Fibroblast of the conjunctiva (primary cell): ENCODE results near the gene MED12L.

ENCODE experiments used
- DNase-seq: peaks from one replicate; pipeline ENCODE4 v3.0.0-alpha.2; 2010; ENCODE audit warnings: low read depth

The MED12L gene

DNA sequence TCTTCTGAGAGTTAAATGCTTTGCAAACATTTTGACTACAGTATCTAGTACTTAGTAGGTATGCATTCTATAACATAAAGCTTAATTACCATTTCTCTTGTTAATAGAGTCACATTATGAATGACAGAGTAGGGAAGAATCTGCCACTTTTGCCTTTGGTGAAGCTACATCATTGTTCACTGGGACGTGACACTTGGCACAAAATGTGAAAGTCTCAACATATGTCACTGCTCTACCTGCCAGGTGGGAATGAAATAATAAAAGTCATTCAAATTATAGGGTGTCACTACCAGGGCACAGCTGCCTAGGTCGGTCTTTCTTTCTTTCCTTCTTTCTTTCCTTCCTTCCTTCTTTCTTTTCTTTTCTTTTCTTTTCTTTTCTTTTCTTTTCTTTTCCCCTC, 213.5 kb downstream of the MED12L start:
- no peak for DNase-seq

DNA sequence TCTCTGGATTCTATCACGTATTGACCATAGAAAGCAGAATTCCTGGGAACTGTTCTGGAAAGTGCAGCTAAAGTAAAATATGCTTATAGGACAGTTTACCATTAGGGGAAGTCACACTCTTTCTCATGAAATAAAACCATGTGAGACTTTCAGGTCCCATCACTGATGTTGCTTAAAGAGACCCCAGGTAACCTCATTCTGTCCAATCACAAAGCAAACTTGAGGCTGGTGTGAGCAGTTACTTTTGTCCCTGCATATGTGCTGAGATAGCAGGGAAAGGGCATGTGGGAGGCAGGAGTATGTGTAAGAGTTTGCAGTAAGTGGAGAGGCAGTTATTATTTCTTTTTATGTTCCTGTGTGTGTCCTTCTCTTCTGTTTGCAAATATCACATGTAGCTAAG, 215.1 kb downstream of the MED12L start:
- DNase-seq = no peak

DNA sequence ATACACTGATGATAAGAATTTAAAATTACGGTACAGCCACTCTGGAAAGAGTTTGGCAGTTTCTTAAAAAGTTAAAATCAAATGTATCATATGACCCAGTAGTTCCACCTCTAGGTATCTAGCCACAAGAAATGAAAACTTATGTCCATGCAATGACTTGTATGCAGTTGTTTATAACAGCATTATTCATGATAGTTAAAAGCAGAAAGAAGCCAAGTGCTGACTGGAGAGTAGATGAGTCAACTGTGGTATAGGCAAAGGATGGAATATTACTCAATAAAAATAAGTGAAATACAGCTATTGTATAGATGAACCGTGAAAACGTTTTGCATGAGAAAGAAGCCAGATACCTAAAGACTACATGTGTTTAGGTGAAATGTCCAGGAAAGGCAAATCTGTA, 216.3 kb downstream of the MED12L start:
- DNase-seq = peak; percentile 65

DNA sequence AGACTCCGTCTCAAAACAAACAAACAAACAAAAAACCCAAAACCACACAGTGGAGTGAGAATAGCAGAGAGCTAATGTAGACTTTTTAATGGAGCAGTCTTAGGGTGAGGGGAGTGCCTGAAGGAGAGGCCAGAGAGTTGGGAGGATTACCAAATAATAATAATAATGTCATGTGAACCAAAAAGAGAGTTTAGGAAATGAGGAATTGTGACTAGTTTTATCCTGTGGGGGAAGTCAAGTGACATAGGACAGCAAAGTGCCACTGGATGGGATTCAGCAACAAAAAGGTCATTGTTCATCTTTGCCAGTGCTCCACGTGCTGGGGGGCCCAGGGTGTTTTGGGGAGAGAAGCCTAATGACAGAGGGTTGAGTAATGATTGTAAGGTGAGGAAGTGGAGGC, 218.3 kb downstream of the MED12L start:
- DNase-seq = no peak

DNA sequence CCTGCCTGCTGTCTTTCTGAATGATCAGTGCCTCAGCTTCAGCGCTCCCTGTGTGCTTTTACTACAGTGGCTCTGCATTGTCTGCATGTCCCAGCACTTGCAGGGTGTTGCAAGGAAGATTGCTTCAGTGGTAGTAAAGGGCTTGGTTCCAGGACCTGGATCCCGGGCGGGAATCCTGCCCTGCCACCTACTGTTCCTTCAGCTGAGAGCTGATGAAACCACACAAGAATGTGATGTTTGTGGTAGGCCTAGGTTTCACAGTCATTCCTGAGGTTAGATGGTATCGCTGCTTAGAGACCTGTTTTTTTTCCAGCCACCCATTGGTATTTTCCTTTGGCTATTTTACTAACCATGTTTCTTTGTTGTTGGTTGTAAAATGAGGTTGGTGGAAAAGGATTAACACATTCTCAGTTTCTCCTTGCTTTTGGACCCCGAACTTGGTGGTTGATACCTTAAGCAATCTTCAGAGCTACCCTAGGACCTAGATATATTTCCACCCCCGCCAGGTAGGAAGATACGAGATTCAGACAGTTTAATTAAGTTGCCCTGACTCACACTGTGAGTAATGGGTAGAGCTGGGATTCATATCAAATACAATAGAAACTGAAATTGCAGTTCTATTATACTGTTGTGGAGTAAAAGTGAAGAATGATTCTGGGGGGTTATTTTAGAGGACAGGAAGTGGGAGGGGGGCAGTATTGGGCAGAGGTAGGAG, 219.8 kb downstream of the MED12L start:
- DNase-seq = peak; percentile 93

DNA sequence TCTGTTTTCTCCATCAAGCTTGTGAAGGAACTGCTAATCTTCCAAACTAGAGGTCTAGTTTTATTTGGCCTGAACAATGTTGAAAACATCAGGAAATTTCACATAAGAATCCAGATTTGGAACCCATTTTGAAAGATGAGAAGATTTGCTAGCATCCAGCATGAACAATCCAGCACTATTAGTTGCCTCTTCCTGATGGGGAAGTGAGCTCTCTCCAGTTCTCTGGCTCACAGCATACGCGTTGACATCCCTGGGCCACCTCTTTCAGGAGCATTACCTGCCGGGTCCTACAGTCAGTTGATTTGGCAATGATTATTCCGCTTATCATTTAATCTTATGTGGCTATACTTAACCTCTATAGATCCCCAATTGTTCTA, 220.3 kb downstream of the MED12L start:
- no peak for DNase-seq

DNA sequence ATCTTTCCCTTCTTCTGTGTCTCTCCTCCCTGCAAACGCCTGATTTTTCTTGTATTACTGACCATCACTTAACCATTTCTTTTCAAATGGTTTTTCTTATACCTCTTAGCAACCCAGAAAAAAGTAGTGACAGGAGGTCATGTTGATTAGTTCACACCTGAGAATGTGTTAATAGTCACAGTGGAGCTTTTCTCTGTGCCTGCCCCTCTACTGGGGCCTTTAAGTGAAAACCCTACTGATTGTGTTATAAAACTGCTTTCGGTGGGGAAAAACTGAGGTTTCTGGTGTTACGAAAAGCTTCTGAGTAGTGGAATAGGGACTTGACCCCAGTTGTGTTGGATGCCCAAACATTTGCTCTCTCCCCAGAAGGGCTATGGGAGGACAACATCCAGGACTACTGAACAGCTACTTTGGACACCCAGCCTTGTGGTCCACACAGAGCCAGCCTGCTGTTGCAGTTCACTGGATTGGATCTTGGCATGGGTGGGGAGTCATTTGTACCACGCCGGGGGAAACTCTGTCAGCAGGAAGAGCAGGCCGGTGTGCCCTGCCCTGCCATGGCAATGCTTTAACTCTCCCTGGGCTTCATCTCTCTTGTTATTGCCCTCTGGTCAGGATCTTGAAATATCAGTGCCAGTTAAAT, 220.8 kb downstream of the MED12L start:
- no peak for DNase-seq

DNA sequence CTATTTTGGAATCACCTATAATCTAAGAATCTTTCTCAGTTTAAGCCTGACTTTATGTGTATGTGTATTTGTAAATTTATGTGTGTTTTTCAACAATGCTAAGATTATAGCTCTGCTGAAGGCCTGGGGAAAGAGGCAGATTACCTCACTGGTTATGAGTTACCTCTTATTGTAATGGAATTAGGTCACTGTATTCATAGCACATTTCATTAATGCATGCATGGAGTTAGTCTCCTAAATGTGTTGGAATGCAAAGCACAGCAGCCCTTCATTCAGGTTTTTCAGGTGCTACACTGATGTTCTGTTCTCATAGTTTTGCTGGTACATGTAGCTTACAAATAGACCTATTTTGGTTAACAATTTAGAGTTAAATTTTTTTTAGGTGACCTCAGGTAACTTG, 221.7 kb downstream of the MED12L start:
- DNase-seq = no peak

DNA sequence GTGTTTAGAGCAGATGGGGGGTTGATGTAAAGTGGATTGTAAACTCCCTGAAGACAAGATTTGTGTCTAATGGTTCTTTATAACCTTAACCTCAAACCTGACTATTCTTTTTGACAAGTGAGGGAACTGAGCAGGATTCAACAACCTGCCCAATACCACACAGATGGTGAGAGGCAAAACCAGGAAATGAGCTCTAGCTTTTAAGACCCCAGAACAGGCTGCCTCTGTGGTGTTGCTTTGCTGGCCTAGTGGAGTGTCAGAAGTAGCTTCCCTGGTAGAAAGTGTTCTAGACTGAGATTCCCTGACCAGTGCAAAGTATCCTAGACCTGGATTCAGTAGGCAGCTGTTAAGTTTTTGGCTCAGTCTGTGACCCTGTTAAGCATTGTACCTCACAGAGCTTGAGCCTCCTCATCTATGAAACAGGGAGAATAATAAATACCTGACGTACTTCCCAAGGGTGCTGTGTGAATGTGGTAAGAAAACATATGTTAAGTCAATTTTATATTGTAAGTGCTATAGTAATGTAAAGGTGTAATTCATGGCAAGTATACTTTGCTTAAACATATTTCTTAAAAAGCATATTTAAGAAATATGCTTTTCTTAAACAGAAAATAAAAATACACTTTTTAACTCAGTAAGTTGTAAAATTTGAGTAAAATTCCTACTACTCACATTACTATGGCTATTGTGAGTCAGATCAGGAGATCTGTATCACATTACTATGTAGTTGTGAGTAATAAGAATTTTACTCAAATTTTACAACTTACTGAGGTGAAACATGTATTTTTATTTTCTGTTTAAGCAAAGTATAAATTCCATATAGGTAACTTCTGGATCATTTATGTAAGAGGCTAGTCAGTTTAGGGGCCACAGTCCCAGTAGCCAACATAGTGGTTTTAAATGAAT, 222.4 kb downstream of the MED12L start:
- DNase-seq = no peak

DNA sequence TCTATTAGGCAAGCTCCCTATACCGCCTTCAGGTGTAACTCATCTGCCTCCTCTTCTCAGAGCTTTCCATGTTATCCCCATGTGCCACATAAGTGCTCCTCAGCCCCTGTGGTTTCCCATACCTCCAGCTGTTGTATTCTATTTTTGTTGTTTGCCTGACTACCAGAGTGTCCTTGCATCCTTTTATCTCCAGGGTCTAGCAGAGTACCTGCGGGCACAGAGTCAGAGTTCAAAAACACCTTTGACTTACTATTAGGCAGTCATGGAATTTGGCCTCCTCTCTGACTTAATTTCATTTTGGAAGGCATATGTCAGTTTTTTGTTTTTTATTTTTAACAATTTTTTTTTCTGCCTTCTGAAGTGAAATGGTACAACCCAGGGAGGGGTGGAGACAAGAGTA, 224.1 kb downstream of the MED12L start:
- DNase-seq = no peak

DNA sequence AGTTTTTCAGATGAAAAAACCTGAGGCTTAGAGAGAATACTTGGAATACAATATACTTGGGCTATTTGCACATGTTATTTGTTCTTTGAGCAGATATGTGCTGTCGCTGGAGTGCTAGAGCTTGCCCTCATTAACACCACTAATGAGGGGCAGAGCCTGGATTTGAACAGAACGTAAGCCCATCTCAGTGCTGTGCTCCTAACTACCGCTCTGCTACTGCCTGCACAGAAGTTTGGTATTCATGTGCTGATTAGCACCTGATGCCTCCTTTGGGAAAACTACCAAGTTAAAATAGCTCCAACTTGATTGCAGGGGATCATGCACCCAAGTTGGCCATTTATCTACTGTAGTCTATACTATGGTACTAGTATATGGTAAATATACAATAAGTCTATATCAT, 227.5 kb downstream of the MED12L start:
- no peak for DNase-seq

DNA sequence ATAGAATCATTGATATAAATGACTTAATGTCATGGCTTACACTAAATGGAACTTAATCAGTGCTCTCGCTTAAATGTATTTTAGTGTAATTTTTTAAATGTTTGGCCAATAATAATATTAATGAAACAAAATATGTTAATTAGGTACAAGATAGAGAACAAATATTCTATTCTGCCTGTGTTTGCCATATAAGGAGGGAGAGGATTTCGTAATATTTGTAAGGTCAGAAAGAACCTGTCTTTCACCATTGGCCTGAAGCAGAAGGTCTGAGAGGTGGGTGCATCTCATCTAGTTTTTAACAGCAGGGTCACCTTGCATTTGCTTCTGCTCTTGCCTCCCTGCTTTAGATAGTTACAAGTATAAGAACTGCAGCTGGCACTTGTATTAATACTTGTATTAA, 228.7 kb downstream of the MED12L start:
- no peak for DNase-seq

DNA sequence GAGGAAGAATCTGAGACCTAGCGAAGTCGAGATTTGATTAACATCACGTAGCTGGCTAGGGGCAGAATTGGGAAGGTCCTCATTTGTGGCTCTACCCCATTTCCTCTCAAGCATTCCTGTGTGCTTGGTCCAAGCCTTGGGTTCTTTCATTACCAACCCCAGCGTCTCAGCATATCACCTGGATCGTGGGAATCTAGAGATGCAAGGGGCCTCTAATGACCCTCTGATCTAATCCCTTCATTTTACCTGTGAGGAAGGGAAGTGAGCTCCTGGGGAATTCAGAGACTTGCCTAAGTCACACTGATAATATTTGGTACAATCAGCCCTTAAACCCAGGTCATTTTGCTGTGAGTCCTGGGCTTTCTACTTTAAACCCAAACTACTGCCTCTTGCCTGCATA, 229.1 kb downstream of the MED12L start:
- DNase-seq = no peak

DNA sequence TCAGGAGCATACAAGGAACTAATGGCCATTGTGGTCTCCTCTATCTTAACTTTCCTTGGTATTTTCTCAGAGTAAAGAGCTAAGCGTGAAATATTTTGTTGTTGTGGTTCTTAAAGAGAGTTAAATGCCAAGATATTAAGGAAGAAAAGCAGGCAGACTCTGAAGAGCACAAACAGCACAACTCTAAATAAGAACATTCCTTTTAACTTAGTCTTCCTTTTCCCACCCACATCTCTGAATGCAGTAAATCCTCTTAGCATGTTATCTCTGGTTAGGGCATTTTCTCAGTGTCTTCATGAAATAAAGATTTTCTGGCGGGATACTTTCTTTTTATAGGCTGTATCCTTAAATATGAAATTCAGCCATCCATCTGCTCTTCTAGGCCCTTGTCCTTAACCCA, 229.7 kb downstream of the MED12L start:
- DNase-seq = no peak

DNA sequence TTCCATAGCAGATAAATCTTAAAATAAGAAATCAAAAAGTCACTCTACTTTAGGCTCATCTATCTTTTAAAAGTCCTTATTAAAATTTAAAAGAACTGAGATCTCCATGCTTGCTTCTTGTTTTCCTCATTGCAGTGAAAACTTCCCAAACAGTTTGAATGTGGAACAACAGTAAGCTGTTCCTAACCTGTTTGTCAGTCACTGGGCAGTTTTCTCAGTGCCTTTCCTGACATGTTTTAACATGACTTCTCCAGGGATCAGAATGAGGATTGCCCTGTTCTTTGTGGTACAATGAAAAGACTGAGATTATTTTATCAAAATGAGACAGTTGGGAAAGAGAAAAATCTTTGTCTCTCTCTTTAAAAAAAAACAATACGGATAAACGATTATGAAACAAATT, 230.4 kb downstream of the MED12L start:
- no peak for DNase-seq

DNA sequence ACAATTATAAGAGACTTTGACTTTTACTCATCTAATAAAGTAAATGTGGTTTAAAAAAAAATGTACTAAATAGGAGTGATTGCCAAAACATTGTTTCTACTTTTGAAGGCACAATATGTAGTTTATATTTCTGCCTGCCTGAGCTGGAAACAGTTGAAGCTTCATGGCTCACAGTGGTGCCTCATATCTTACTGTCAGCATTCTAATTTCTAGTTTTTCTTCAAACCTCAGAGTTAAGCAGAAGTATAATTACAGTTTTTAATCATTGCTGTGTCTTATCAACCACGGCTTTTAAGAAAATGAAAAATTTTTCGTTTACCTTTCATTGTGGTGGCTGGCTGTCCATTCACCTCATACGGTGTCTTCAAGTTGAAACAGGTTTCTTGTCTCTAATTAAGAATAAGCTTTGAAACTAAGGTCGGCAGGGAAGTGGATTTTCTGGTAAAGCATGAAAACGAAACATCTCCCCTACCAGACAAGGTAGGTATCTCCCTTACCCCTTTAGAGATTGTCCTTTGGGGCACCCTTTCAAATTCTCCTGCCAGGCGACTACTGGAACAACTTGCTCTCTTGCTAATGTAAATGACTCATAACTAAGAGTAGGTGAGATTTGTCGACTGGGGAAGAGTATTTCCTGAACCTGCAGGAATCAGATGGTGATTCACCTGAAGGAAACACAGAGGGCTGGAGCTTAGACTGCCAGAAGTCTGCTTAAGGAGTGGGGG, 231.0 kb downstream of the MED12L start, which contains the start of gene GPR87:
Gene GPR87, minus strand, starts transcription at position 554 of the 725 bp plus-strand sequence. CDS start 16,720 bp downstream, outside the sequence.
- DNase-seq = no peak

DNA sequence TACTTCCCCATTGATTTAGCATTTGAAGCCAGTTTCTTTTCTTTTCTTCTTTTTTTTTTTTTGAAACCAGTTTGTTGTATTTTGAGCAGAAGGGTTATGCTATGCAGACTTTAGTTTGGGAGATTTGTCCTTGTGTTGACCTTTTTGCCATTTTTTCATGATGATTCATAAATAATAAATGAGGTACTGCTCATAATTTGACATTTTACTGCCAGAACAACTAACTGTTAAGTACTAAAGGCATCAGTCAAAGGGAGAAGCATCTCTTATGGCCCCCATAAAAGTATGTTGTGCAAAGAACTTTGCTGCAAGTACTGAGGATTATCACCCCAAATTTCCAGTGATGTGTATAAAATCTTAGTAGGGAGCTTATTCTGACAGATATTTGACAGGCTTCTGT, 232.8 kb downstream of the MED12L start:
- DNase-seq = no peak

DNA sequence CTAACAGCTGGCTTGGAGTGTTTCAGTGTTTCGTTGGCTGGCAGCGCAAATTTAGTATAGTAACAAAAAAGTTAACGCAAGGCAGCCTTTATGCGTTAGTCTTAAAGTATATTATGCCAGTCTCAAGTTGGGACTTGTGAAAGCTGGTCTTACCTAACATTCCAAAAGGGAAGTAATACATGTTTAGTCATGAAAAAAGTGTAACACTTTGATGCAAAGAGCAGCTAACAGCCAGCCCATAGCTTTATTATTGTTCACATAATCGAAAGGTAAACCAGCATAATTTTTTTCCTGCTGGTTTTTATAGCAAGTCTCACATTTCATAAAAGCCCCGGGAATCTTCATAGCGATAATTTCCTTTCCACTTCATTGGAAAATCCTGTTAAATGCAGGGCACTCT, 233.5 kb downstream of the MED12L start:
- no peak for DNase-seq

DNA sequence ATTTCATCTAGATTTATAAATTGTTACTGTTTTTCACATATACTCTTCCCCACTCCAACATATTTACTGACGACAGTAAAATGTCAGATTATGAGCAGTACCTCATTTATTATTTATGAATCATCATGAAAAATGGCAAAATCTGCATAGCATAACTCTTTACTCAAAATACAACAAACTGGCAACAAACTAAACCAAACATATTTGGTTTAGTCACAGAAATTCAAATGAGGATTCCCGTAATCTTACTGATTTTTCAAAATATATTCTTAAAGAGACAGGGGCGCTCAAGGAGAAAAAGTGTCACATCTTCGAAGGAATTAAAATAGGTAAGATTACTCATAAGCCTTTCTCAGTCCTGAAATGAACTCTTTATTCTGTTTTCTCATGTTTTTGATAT, 234.2 kb downstream of the MED12L start:
- DNase-seq = no peak

DNA sequence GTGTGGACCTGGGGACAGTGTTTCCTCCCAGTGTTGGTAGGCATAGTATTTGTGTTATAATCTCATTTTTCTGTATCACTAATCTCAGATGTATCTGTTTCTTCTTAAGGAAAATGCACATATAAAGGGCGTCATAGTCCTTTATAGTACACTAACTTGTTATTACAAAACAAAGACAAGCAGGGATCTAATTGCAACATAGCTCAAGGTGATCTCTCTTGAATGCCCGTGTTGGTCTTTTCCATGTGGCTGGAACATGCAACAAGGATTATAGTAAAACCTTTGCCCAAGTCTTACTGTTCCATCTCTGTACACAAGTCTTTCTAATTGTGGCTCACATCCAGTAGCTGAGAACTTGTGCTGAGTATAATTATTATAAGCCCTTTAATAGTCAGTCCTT, 234.7 kb downstream of the MED12L start:
- DNase-seq = no peak

DNA sequence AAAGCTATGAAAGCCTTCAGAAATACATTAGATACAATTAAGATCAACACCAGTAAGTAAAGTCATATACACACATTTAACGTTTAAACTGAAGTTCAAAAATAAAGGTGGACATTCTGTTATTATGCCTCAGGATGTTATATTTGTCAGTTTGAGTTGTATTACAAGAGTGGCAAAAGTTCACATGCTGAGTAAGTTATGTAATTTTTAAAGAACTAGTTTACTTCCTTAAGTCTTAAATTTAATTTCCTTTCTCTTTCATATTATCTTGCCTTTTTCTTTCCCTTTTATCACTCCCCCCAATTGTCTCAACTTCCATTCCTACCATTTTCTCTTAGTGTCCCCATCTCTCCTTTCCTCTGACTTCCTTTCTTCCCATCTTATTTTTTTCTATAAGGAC, 236.1 kb downstream of the MED12L start:
- no peak for DNase-seq

DNA sequence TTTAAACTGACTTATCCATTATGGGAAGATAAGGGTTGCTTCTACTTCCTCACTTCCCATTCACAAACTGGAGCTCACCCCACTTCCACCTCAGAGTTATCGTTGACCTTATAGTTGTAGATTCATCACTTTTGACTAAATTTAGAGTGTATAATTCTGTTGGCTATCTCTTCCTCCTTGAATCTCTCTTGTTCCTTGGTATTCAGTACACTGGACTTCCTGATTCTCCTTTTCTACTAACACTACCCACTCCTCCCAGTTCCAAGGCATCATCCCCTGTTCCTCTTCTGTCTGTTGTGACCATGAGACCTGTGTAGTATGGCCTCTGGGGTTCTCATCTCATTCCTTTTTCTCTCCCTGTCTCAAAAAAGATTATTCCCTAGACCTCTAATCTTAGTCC, 237.0 kb downstream of the MED12L start:
- no peak for DNase-seq
